Activated naive CD8-positive, alpha-beta T cell treated with anti-CD3 and anti-CD28 coated beads for 36 hours (primary cell): ENCODE measurements around the gene OR4D2. TPM values are rescaled to one million over a fixed set of nuclear protein-coding genes. Genes with fewer than 3 reads are reported as not detected.
A peak's percentile ranks its signal among the peaks of the same experiment; 100 is the strongest.
"Not testable (repeated sequence)": the region's sequence is repeated elsewhere in the genome, so short reads cannot be mapped to it uniquely, and the experiment has no call there.

Source experiments
- DNase-seq: peaks from one replicate; pipeline ENCODE4 v3.0.0; 2021
- H3K27ac Mint-ChIP-seq: one replicate; pipeline ENCODE4 v1.8.0; 2022; ENCODE audit warnings: mild to moderate bottlenecking, moderate library complexity, mixed read lengths
- H3K27me3 Mint-ChIP-seq: one replicate; pipeline ENCODE4 v1.8.0; 2022; ENCODE audit warnings: mild to moderate bottlenecking, mixed read lengths
- H3K36me3 Mint-ChIP-seq: one replicate; pipeline ENCODE4 v1.8.0; 2021; ENCODE audit warnings: mild to moderate bottlenecking, mixed read lengths
- H3K4me1 Mint-ChIP-seq: one replicate; pipeline ENCODE4 v1.8.0; 2021; ENCODE audit warnings: mixed read lengths
- H3K4me3 Mint-ChIP-seq: one replicate; pipeline ENCODE4 v1.8.0; 2022; ENCODE audit warnings: mild to moderate bottlenecking, moderate library complexity, mixed read lengths
- H3K9me3 Mint-ChIP-seq: one replicate; pipeline ENCODE4 v1.8.0; 2022; ENCODE audit warnings: mixed read lengths
- total RNA-seq, 2 experiments: library from RNA; stranded (reverse); gene quantifications; one replicate each; pipeline ENCODE4 v1.2.3, GENCODE V29; 2021

Gene OR4D2
- total RNA-seq, result not detected

DNA sequence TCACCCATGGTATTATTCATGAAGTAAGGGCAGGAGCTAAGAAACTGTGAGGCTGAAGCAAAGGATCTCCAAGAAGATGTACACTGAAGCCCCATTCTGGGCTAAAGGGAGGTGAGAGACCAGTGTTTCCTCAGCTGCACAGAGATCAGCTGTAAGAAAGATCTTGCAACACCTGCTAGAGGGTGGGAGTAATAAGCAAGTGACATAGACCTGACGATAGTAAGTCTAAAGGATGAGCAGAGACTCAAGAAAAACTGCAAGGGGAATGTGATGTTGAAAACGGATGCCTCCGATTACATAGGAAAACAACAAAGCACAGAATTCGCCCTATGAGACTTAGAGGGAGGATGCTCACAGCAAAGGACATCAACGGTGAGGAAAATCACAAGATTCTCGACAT lies at the start of gene OR4D2:
Gene OR4D2, plus strand, starts transcription at position 301 of the 400 bp plus-strand sequence. CDS start 2,674 bp downstream, outside the sequence.
- Mint-ChIP-seq H3K9me3 (peaks cover 4% of the 10 kb centered on the region), H3K27me3 (no peaks in the 10 kb centered on the region), H3K4me1 (peaks cover 19% of the 10 kb centered on the region), H3K27ac (no peak within 1 kb of the TSS), H3K4me3 (no peak within 1 kb of the TSS), H3K36me3 (no peaks in the 10 kb centered on the region)
- DNase-seq, result no peak

DNA sequence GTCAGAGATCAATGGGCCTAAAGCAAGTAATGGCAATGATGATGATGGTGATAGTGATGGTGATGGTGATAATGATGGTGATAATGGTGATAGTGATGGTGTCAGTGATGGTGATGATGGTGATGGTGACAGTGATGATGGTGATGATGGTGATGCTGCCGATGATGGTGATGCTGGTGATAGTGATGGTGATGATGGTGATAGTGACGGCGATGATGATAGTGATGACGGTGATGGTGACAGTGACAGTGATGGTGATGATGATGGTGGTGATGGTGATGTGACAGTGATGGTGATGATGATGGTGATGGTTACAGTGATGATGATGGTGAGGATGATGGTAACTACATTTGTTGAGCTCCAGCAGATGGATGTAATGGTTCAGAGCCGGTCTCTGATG lies 49.4 kb upstream of the OR4D2 start:
- Mint-ChIP-seq H3K4me3 (no peak overlapping the region), H3K27me3 (peaks cover 4% of the 10 kb centered on the region), H3K9me3 (no peaks in the 10 kb centered on the region), H3K4me1 (peaks cover 5% of the 10 kb centered on the region), H3K27ac (no peak overlapping the region), H3K36me3 (no peaks in the 10 kb centered on the region)
- no peak for DNase-seq

DNA sequence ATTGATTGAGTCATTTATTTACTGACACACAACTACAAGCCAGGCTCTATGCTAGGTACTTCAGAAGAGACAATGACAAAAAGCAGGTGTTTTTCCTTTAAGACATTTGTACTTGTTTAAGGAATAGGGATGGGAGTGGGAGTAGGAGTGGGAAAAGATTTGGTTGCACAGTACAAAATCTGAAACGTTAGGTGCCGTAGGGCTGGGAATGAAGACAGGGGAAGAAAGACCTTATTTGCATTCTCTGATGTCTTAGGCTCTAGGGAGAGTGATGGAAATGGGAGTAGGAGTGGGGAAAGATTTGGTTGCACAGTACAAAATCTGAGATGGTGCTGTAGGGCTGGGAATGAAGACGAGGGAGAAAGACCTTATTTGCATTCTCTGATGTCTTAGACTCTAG lies 47.3 kb upstream of the OR4D2 start:
- Mint-ChIP-seq H3K36me3 (no peaks in the 10 kb centered on the region), H3K9me3 (no peaks in the 10 kb centered on the region), H3K27ac (no peak overlapping the region), H3K4me1 (peaks cover 6% of the 10 kb centered on the region), H3K4me3 (no peak overlapping the region), H3K27me3 (peaks cover 4% of the 10 kb centered on the region)
- DNase-seq, result no peak

DNA sequence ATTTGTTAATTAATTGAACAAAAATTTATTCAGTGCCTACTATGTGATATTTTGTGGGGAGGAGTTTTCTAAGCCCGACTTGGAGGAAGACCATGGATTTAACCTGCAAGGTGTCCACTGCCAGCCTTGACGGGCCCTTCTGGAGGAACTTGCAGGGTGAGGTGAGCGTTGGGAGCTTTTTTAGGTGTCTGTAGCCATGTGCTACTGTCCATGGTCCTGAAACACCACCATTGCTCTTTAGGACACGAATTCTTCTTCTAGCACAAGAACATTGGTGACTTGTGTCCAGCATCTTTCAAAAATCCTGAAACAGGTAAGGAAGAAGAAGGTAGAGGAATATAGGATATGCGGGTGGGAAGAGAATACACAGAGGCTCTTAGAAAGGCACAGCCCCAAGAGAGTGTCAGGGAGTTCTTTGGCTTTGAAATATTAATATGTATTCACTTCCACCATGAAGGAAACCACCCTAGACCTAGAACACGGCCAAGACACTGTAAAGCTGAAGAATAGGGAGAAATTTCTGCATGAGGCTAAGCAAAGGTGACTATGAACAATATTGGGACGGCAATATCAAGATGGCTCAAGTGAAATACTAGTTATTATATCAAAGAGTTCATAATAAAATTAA lies 46.5 kb upstream of the OR4D2 start:
- Mint-ChIP-seq H3K4me1 (peaks cover 6% of the 10 kb centered on the region), H3K4me3 (no peak overlapping the region), H3K27ac (no peak overlapping the region), H3K36me3 (no peaks in the 10 kb centered on the region), H3K27me3 (peaks cover 4% of the 10 kb centered on the region), H3K9me3 (no peaks in the 10 kb centered on the region)
- peak; percentile 27 for DNase-seq

DNA sequence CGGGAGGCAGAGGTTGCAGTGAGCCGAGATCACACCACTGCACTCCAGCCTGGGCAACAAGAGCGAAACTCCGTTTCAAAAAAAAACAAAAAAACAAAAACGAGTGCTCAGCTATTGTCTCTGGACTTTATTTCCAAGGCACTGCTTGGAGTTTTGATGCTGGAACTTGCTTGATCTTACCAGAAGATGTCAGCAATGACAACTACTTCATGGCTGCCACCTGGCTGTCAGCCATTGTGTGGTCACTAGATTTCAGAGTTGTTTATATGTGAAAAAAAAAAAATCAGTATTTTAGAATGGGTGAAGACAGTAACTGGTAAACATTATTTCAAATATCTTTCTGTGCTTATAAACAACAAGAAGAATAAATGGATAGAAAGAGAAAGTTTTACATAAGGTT lies 44.9 kb upstream of the OR4D2 start:
- H3K36me3 Mint-ChIP-seq, result no peaks in the 10 kb centered on the region
- H3K27ac Mint-ChIP-seq, result no peak overlapping the region
- DNase-seq, result no peak
- H3K27me3 Mint-ChIP-seq, result peaks cover 4% of the 10 kb centered on the region
- H3K9me3 Mint-ChIP-seq, result no peaks in the 10 kb centered on the region
- H3K4me3 Mint-ChIP-seq, result no peak overlapping the region
- H3K4me1 Mint-ChIP-seq, result peaks cover 6% of the 10 kb centered on the region

DNA sequence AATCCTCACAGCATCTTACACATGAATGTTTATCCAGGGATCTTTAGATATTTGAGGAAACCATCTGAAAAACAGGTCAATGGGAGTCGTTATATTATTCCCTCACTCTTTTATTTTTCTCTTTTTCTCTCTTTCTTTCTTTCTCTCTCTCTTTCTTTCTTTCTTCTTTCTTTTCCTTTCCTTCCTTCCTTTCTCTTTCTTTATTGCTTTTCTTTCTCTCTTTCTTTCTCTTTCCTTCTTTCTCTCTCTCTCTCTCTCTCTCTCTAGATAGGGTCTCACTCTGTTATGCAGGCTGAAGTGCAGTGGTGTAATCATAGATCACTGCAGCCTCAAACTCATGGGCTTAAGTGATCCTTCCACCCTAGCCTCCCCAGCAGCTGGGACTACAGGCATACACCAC lies 38.9 kb upstream of the OR4D2 start:
- Mint-ChIP-seq H3K27ac (no peak overlapping the region), H3K27me3 (no peaks in the 10 kb centered on the region), H3K36me3 (no peaks in the 10 kb centered on the region), H3K4me3 (no peak overlapping the region), H3K4me1 (peaks cover 3% of the 10 kb centered on the region), H3K9me3 (no peaks in the 10 kb centered on the region)
- DNase-seq, result no peak

DNA sequence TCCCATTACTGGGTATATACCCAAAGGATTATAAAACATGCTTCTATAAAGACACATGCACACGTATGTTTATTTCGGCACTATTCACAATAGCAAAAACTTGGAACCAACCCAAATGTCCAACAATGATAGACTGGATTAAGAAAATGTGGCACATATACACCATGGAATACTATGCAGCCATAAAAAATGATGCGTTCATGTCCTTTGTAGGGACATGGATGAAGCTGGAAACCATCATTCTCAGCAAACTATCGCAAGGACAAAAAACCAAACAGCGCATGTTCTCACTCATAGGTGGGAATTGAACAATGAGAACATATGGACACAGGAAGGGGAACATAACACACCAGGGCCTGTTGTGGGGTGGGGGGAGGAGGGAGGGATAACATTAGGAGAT lies 34.1 kb upstream of the OR4D2 start:
- H3K9me3 Mint-ChIP-seq, H3K4me3 Mint-ChIP-seq, H3K27me3 Mint-ChIP-seq, H3K4me1 Mint-ChIP-seq, DNase-seq, H3K27ac Mint-ChIP-seq, H3K36me3 Mint-ChIP-seq: not testable (repeated sequence)

DNA sequence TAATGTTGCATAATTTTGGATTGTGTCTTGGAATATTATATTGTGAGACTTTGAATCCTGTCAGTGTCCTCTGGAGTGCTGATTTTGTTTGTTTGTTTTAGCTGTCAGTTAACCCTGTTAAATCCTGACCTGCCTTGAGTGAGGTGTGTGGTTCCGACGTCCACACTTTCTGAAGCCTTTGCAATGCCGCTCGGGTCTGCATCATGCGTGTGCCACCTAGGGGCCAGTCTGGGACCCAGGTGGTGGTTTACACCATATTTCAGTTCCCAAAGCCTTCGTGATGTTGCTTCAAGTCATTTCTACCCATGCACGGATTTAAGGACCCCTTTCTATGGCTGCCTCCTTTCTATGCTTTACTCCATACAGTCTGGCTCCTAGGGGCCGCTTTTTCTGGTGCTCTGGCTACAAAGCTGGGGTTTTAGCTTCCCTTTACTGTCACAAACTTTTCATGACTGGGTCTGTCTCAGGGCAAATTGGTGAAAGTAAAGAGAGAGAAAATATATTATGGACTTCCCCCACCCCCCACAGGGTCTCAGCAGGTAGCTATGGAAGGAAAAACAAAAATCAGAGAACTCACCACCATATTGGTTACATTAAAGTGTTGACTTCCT lies 30.0 kb upstream of the OR4D2 start:
- no peaks in the 10 kb centered on the region for H3K27me3 Mint-ChIP-seq
- H3K4me3 Mint-ChIP-seq, result no peak overlapping the region
- H3K4me1 Mint-ChIP-seq, result no peaks in the 10 kb centered on the region
- H3K9me3 Mint-ChIP-seq, result peaks cover 4% of the 10 kb centered on the region
- DNase-seq, result no peak
- no peak overlapping the region for H3K27ac Mint-ChIP-seq
- no peaks in the 10 kb centered on the region for H3K36me3 Mint-ChIP-seq

DNA sequence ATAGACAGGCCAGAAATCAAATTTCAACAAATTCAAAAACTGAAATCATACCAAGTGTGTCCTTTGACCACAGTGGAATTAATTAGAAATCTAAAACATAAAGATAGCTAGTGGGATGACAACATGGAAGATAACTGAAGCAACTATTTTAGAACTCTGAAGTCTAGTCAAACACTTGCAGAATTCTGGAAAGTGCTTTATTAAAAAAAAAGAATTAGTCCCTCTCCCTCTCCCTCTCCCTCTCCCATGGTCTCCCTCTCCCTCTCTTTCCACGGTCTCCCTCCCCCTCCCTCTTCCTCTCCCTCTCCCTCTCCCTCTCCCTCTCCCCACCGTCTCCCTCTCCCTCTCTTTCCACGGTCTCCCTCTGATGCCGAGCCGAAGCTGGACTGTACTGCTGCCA lies 25.3 kb upstream of the OR4D2 start:
- no peak overlapping the region for H3K27ac Mint-ChIP-seq
- H3K27me3 Mint-ChIP-seq, result no peaks in the 10 kb centered on the region
- DNase-seq, result no peak
- no peak overlapping the region for H3K4me3 Mint-ChIP-seq
- H3K36me3 Mint-ChIP-seq, result peaks cover 20% of the 10 kb centered on the region
- H3K4me1 Mint-ChIP-seq, result no peaks in the 10 kb centered on the region
- H3K9me3 Mint-ChIP-seq, result peaks cover 23% of the 10 kb centered on the region

DNA sequence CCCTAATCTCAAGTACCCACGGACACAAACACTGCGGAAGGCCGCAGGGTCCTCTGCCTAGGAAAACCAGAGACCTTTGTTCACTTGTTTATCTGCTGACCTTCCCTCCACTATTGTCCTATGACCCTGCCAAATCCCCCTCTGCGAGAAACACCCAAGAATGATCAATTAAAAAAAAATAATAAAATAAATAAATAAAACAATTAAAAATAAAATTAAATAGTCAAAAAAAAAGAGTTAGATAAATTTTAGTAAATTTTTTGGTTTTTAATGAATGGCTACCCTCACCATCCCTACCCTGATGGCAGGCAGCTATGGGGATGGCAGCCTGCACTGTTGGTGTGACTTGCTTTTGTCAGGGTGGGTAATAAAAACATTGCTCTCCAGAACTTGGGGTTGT lies 23.4 kb upstream of the OR4D2 start:
- Mint-ChIP-seq H3K36me3 (peaks cover 22% of the 10 kb centered on the region), H3K9me3 (peaks cover 26% of the 10 kb centered on the region)
- not testable (repeated sequence) for H3K4me1 Mint-ChIP-seq, H3K27me3 Mint-ChIP-seq, H3K4me3 Mint-ChIP-seq, H3K27ac Mint-ChIP-seq, DNase-seq

DNA sequence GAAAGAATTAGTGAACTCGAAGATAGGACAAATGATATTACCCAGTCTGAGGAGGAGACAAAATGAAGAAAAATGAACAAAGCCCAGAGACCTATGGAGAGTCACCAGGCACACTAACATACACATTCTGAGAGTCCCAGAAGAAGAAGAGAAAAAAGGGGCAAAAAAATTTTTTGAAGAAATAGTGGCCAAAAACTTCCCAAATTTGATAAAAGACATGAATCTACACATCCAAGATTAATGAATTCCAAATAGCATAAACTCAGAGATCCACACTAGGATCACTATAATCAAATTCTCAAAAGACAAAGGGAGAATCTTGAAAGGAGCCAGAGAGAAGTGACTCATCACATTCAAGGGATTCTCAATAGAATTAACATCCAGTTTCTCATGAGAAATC lies 22.0 kb upstream of the OR4D2 start:
- Mint-ChIP-seq H3K36me3 (peaks cover 22% of the 10 kb centered on the region), H3K4me3 (no peak overlapping the region), H3K4me1 (no peaks in the 10 kb centered on the region), H3K27ac (no peak overlapping the region), H3K9me3 (peaks cover 26% of the 10 kb centered on the region), H3K27me3 (no peaks in the 10 kb centered on the region)
- DNase-seq, result no peak

DNA sequence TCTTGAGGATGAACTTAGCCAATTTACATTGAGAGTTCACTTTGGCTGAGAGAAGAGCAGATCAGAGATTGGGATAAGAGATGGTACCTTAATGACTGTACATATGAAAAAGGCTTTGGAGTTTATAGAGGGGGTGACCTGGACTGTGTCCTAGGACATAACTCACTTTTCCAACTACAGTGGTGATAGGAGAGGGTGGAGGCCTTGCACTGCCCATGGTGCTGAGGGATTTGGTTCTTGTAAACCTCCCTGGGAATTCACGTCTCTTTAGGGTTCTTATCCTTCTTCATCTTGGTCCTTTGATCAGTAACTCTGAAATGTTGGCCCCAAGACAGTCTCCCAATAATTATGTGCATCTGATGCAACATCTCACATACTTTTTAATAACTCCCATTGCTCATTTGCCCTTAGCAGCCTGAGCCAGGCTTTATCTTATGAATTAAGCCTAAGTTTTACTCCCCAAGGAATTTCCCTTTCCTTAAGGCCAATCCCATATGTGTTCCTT lies 18.8 kb upstream of the OR4D2 start, which contains the start of gene OR4D1:
Gene OR4D1, plus strand, starts transcription at position 455 of the 505 bp plus-strand sequence. CDS start 6,770 bp downstream, outside the sequence.
- Mint-ChIP-seq H3K4me1 (peaks cover 11% of the 10 kb centered on the region), H3K4me3 (no peak within 1 kb of the TSS), H3K27me3 (no peaks in the 10 kb centered on the region), H3K36me3 (peaks cover 22% of the 10 kb centered on the region), H3K9me3 (peaks cover 26% of the 10 kb centered on the region), H3K27ac (no peak within 1 kb of the TSS)
- no peak for DNase-seq

DNA sequence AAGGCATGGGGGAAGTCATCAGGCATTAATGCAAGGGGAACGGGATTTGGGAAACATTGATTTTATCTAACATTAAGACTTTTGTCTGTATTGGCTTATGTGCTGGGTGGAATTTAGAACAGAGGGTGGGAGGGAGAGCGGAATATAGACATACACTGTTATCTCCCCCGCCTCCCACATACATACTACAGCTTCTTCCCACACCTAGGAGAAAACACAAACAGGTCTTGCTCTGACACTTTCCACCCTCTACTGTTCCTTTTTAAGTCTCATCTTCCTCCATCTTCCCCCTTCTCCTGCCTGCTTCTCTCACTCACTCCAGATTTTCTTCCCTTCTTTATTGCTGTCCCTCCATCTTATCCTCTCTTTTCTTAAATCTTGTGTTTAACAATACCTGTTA lies 18.2 kb upstream of the OR4D2 start:
- peaks cover 17% of the 10 kb centered on the region for H3K4me1 Mint-ChIP-seq
- no peak overlapping the region for H3K4me3 Mint-ChIP-seq
- no peaks in the 10 kb centered on the region for H3K27me3 Mint-ChIP-seq
- peaks cover 26% of the 10 kb centered on the region for H3K9me3 Mint-ChIP-seq
- H3K36me3 Mint-ChIP-seq, result peaks cover 21% of the 10 kb centered on the region
- DNase-seq, result no peak
- no peak overlapping the region for H3K27ac Mint-ChIP-seq

DNA sequence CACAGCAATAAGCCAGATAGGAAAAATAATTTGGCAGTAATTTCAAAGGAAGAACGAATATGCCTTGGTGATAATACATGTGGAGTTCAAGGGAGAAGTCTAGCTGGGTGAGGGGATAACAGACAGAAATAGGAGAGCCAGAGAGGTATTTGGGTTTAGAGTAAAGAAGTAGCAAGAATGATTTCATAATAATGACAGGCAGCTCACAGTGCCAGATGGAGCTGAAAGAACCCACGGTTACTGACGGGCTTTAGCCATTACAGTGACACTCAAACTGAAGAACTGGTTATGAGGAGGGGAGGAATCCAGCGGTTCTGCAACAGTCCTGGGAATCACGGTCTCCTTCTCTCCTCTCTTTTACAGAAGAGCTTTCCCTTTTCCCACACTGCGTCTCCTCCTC lies 16.4 kb upstream of the OR4D2 start:
- no peak for DNase-seq
- H3K36me3 Mint-ChIP-seq, result peaks cover 8% of the 10 kb centered on the region
- H3K4me1 Mint-ChIP-seq, result peaks cover 25% of the 10 kb centered on the region
- no peak overlapping the region for H3K27ac Mint-ChIP-seq
- H3K9me3 Mint-ChIP-seq, result peaks cover 14% of the 10 kb centered on the region
- H3K27me3 Mint-ChIP-seq, result no peaks in the 10 kb centered on the region
- H3K4me3 Mint-ChIP-seq, result no peak overlapping the region

DNA sequence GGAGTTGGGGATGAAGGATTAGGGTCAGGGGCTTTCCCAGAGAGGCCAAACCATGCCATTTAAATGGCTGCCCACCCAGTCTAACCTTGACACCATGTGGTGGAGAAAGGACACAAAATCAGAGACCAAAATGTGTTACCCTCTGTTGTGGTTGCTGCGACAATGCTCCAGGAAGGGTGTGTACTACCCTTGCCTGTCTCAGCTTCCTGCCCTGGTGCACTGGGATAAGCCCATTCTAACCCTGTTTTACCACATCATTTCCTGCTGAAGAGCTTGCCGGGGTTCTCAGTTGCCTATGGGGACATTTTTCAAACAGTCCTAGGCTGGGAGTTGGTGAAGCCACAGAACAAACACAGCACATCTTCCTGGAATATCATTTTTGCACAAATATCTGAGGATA lies 13.7 kb upstream of the OR4D2 start:
- peaks cover 38% of the 10 kb centered on the region for H3K4me1 Mint-ChIP-seq
- peak; percentile 35 for DNase-seq

DNA sequence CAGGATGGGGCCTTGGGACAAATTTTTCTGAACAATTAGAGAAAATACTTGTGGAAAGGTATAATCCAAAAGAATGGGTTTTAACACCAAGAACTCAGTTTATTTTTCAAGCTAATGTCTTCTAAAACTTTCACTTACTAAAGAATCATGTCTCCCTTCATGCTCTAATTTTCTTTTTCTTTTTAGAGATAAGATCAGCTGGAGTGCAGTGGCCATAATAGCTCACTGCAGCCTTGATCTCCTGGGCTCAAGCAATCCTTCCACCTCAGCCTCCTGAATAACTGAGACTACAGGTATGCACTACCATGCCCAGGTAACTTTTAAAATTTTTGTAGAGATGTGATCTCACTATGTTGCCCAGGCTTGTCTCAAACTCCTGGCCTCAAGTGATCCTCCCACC lies 13.1 kb upstream of the OR4D2 start:
- Mint-ChIP-seq H3K4me3 (no peak overlapping the region), H3K4me1 (peaks cover 38% of the 10 kb centered on the region), H3K27me3 (no peaks in the 10 kb centered on the region), H3K9me3 (no peaks in the 10 kb centered on the region), H3K36me3 (no peaks in the 10 kb centered on the region), H3K27ac (peak overlapping the region; percentile 75)
- no peak for DNase-seq

More for the DNA sequence above, 13.7 kb upstream of the OR4D2 start:
- H3K4me3 Mint-ChIP-seq, result peak overlapping the region; percentile 12
- H3K9me3 Mint-ChIP-seq, result no peaks in the 10 kb centered on the region
- no peaks in the 10 kb centered on the region for H3K27me3 Mint-ChIP-seq
- H3K27ac Mint-ChIP-seq, result peak overlapping the region; percentile 75
- no peaks in the 10 kb centered on the region for H3K36me3 Mint-ChIP-seq
